PC-9 (cell line): ENCODE measurements around the gene BSND. TPM values are rescaled to one million over a fixed set of nuclear protein-coding genes. Genes with fewer than 3 reads are reported as not detected.

Experiments
- Bru-seq: library from RNA; stranded (reverse); fragments of 400-500 nt; gene quantifications from one replicate; lab custom pipeline; 2021; lab: Mats Ljungman, UMichigan
- BruChase-seq, 2 experiments: library from RNA; stranded (reverse); fragments of 400-500 nt; gene quantifications; one replicate each; lab custom pipeline; 2021; lab: Mats Ljungman, UMichigan
- BruUV-seq: library from RNA; stranded (reverse); fragments of 400-500 nt; replicated peaks from 2 replicates; lab custom pipeline; 2021; lab: Mats Ljungman, UMichigan
- CTCF ChIA-PET: fragments of 300-600 bp; sonication (Branson Sonifier 250); formaldehyde crosslinking; loops from one replicate; lab custom pipeline; 2022; ENCODE audit warnings: antibody characterized with exemption; lab: Charles Lee
- POLR2A ChIA-PET: fragments of 300-600 bp; sonication (Branson Sonifier 250); formaldehyde crosslinking; loops from one replicate; lab custom pipeline; 2022; ENCODE audit warnings: antibody characterized with exemption; ENCODE audit not compliant: unreplicated experiment; lab: Charles Lee
- DNase-seq, 2 experiments: peaks; one replicate each; pipeline versions ENCODE4 v3.0.0 to v3.0.0-alpha.2; 2015 to 2022; ENCODE audit warnings: mixed read lengths in 1 of 2
- H2AFZ ChIP-seq: fragments of 200-600 bp; sonication (generic); 2 replicates; pipeline ENCODE4 v1.8.1; 2017; ENCODE audit warnings: antibody characterized with exemption
- H3F3A ChIP-seq: fragments of 200-600 bp; sonication (generic); 2 replicates; pipeline ENCODE4 v1.8.1; 2017; ENCODE audit warnings: antibody characterized with exemption, mild to moderate bottlenecking, low read depth; ENCODE audit not compliant: insufficient read depth
- H3K27ac ChIP-seq: fragments of 200-600 bp; sonication (generic); 2 replicates; pipeline ENCODE4 v1.6.1; 2016; ENCODE audit warnings: mixed run types
- H3K27me3 ChIP-seq: fragments of 200-600 bp; sonication (generic); 2 replicates; pipeline ENCODE4 v1.6.1; 2016; ENCODE audit warnings: low read depth, mixed run types; ENCODE audit not compliant: insufficient read depth
- H3K36me3 ChIP-seq: fragments of 200-600 bp; sonication (generic); 2 replicates; pipeline ENCODE4 v1.6.1; 2016; ENCODE audit warnings: low read depth, mixed run types
- H3K4me1 ChIP-seq: fragments of 200-600 bp; sonication (generic); replicated peaks from 2 replicates; pipeline ENCODE4 v1.6.1; 2016; ENCODE audit warnings: mixed run types; ENCODE audit not compliant: insufficient read depth
- H3K4me2 ChIP-seq: fragments of 200-600 bp; sonication (generic); 2 replicates; pipeline ENCODE4 v1.6.1; 2017; ENCODE audit warnings: mixed run types
- H3K4me3 ChIP-seq: fragments of 200-600 bp; sonication (generic); 2 replicates; pipeline ENCODE4 v1.6.1; 2016; ENCODE audit warnings: mixed run types
- H3K79me2 ChIP-seq: fragments of 200-600 bp; sonication (generic); 2 replicates; pipeline ENCODE4 v1.6.1; 2017; ENCODE audit warnings: low read depth, mixed run types
- H3K9me2 ChIP-seq: fragments of 200-600 bp; sonication (generic); 2 replicates; pipeline ENCODE4 v1.8.1; 2017; ENCODE audit warnings: mild to moderate bottlenecking; ENCODE audit not compliant: insufficient read depth
- H3K9me3 ChIP-seq: fragments of 200-600 bp; sonication (generic); 2 replicates; pipeline ENCODE4 v1.8.1; 2016; ENCODE audit warnings: low read depth; ENCODE audit not compliant: insufficient read depth
- H4K20me1 ChIP-seq: fragments of 200-600 bp; sonication (generic); 2 replicates; pipeline ENCODE4 v1.8.1; 2017; ENCODE audit not compliant: insufficient read depth
- EZH2 ChIP-seq: fragments of 200-600 bp; sonication (generic); IDR thresholded peaks from 2 replicates; pipeline ENCODE4 v1.8.0; 2017; ENCODE audit warnings: antibody characterized with exemption, low read depth
- intact Hi-C: fragments of 100-400 bp; cut with micrococcal nuclease; formaldehyde crosslinking; loops from one replicate; pipeline ENCODE4 v1.10.0; 2022; ENCODE audit not compliant: unreplicated experiment
- long read RNA-seq: library from polyadenylated mRNA; stranded (forward); transcript quantifications from one replicate; pipeline ENCODE4 v2.0.0, GENCODE V29; 2022
- total RNA-seq: library from RNA; stranded (reverse); gene quantifications from 2 replicates; pipeline ENCODE4 v1.2.3, GENCODE V29; 2021
- TF ChIP-seq, protein P1 (sequence below): fragments of 200-600 bp; sonication (generic); conservative IDR thresholded peaks from 2 replicates; pipeline ENCODE4 v1.6.1; 2017; ENCODE audit warnings: mixed run types, antibody characterized with exemption, mild to moderate bottlenecking, moderate library complexity

The BSND gene
- total RNA-seq = 0.09 TPM in 1 of 2 replicates, not detected in the other
- Bru-seq, nascent RNA = not detected
- BruChase-seq, experiment 1, labeled RNA remaining after a 2-hour chase = percentile 10 among the genes with signal in this experiment
- BruChase-seq, experiment 2, labeled RNA remaining after a 6-hour chase = percentile 15 among the genes with signal in this experiment
- long read RNA-seq = 0 reads

DNA sequence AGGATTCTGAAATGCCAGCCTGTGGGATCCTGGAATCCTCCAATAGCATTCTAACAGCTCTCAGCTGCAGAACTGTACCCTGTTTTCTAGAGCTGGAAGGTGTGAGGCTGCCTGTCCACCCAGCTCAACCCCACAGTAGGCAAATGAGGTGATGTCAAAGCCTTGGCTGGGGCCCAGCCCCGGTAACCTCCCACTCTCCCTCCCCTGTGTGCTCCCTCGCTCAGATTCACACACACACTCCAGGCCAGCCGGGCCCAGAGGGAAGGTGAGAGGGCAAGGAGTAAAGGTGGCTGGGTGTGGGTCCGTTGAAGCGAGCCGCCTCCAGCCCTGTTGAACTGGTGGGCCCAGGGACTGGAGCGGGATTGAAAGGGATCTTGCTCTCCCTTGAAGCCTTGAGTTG is at the start of gene BSND:
TSS of gene BSND (plus strand) at position 257 of the 400 bp plus-strand sequence. CDS start 254 bp downstream, outside the sequence.
- Histone ChIP-seq H3K27ac (no peak within 1 kb of the TSS), H3K4me2 (no peak within 1 kb of the TSS), H3K4me1 (0 out of 2 replicates have a peak, but pooled peaks cover 4% of the 10 kb centered on the region), H4K20me1 (no peaks in the 10 kb centered on the region), H3K36me3 (no peaks in the 10 kb centered on the region), H3K9me3 (no peaks in the 10 kb centered on the region), H3K27me3 (no peaks in the 10 kb centered on the region), H3F3A (no peaks in the 10 kb centered on the region), H2AFZ (no peak within 1 kb of the TSS), H3K79me2 (no peaks in the 10 kb centered on the region), H3K4me3 (no peak within 1 kb of the TSS), H3K9me2 (no peaks in the 10 kb centered on the region)
- ChIA-PET CTCF (interaction anchor here (0.6 to 1.2 kb wide), 2 partner anchors 23 to 54 kb away, joined by 4 read pairs; no protein-coding TSS in a partner anchor), POLR2A (interaction anchor here (0.5 kb wide), 1 partner anchor 106 kb away, joined by 8 read pairs; no protein-coding TSS in a partner anchor)
- intact Hi-C loops = no loop called here
- TF ChIP-seq, protein P1, sequence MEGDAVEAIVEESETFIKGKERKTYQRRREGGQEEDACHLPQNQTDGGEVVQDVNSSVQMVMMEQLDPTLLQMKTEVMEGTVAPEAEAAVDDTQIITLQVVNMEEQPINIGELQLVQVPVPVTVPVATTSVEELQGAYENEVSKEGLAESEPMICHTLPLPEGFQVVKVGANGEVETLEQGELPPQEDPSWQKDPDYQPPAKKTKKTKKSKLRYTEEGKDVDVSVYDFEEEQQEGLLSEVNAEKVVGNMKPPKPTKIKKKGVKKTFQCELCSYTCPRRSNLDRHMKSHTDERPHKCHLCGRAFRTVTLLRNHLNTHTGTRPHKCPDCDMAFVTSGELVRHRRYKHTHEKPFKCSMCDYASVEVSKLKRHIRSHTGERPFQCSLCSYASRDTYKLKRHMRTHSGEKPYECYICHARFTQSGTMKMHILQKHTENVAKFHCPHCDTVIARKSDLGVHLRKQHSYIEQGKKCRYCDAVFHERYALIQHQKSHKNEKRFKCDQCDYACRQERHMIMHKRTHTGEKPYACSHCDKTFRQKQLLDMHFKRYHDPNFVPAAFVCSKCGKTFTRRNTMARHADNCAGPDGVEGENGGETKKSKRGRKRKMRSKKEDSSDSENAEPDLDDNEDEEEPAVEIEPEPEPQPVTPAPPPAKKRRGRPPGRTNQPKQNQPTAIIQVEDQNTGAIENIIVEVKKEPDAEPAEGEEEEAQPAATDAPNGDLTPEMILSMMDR = no peak
- no peak for TF ChIP-seq EZH2
- no TSS peak for BruUV-seq
- DNase-seq = peak in 1 of 2 experiments; percentile 23

DNA sequence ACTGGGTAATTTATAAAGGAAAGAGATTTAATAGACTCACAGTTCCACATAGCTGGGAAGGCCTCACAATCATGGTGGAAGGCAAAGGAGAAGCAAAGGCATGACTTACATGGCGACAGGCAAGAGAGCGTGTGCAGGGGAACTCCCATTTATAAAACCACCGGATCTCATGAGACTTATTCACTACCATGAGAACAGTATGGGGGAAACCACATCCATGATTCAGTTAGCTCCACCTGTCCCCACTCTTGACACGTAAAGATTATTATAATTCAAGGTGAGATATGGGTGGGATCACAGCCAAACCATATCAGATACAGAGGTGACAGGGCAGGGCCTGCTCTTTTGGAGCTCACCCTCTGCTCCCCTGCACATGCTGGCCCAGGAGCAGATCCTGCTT is 49.7 kb upstream of the BSND start:
- H3K4me2 ChIP-seq = no peak overlapping the region
- no peaks in the 10 kb centered on the region for H3K27me3 ChIP-seq
- no peaks in the 10 kb centered on the region for H3K9me2 ChIP-seq
- H3K4me3 ChIP-seq = no peak overlapping the region
- no peaks in the 10 kb centered on the region for H4K20me1 ChIP-seq
- DNase-seq = no peak
- ChIA-PET CTCF (interaction anchor here (1.3 to 3.0 kb wide), 3 partner anchors 47 to 73 kb away, joined by 3 to 13 read pairs (median 5); partner anchors contain the start of gene DHCR24), POLR2A (no interaction called here)
- no peak for TF ChIP-seq EZH2
- TF ChIP-seq, protein P1 = no peak
- intact Hi-C loops = loop anchor here (5.0 kb wide), 1 partner anchor 147 kb away; the partner anchor contains the start of gene TTC22
- no peaks in the 10 kb centered on the region for H3K79me2 ChIP-seq
- no TSS peak for BruUV-seq
- H3K27ac ChIP-seq = no peak overlapping the region
- H3F3A ChIP-seq = peaks cover 23% of the 10 kb centered on the region; the same call in 1 of the 2 replicates
- no peak overlapping the region for H2AFZ ChIP-seq
- H3K36me3 ChIP-seq = no peaks in the 10 kb centered on the region
- no peaks in the 10 kb centered on the region for H3K9me3 ChIP-seq
- H3K4me1 ChIP-seq = peaks cover 52% of the 10 kb centered on the region

DNA sequence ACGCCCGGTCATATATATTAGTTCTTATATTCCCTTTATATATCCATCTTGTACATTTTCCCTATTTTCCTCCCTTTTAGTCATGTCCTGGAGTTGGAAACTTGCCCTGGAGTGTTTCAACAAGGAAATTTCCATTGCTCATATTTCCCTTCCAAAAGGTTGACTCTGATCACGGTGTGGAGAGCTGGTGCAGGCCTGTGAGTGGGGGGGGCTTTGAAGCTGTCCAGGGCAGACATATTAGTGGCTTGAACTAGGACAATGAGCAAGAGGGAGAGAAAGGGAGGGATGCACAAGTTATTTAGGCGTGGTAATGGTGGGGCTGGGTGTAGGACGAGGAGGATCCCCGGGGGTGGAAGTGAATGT is 48.7 kb upstream of the BSND start:
- no peaks in the 10 kb centered on the region for H3K79me2 ChIP-seq
- CTCF ChIA-PET = interaction anchor here (1.3 to 3.0 kb wide), 4 partner anchors 46 to 72 kb away, joined by 3 to 26 read pairs (median 9); partner anchors contain the start of gene DHCR24
- H3K4me2 ChIP-seq = peak overlapping the region; percentile 67; the same call in 1 of the 2 replicates
- H3K36me3 ChIP-seq = no peaks in the 10 kb centered on the region
- H3K4me1 ChIP-seq = peaks cover 61% of the 10 kb centered on the region
- no TSS peak for BruUV-seq
- TF ChIP-seq EZH2 = no peak
- TF ChIP-seq, protein P1 = no peak
- DNase-seq = no peak
- H4K20me1 ChIP-seq = no peaks in the 10 kb centered on the region
- intact Hi-C loops = loop anchor here (1.0 to 2.0 kb wide), 5 partner anchors 21 to 277 kb away; no protein-coding TSS in a partner anchor
- no peak overlapping the region; the same call in 1 of the 2 replicates for H2AFZ ChIP-seq
- H3F3A ChIP-seq = peaks cover 32% of the 10 kb centered on the region; the same call in 1 of the 2 replicates
- H3K9me3 ChIP-seq = no peaks in the 10 kb centered on the region
- H3K4me3 ChIP-seq = no peak overlapping the region
- no peaks in the 10 kb centered on the region for H3K27me3 ChIP-seq
- no peak overlapping the region for H3K27ac ChIP-seq
- POLR2A ChIA-PET = no interaction called here
- H3K9me2 ChIP-seq = no peaks in the 10 kb centered on the region
